D341Med (cell line): ENCODE measurements around the gene SEC22B.
"Not testable (repeated sequence)": the region's sequence is repeated elsewhere in the genome, so short reads cannot be mapped to it uniquely, and the experiment has no call there.

Experiments
- DNase-seq: peaks from one replicate; pipeline ENCODE4 v3.0.0; 2012; ENCODE audit warnings: low spot score

The SEC22B gene

DNA sequence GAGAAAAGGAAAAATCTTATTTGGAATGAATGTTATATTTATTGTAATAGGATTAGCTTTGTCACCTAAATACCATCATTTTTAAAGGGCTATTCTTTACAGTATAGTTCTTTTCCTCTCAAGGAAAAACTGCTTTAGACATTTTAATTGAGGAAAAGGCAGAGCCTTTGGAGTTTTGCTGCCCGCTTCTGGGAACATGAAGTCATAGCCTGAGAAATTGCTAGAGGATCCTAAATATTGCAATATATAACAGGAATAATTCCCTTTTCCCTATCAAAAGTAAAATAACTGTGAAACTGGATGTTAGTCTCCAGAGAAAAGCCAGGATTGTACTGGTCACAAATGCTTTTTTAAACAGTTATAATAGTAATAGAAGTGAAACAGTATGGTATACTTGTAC lies 30.5 kb downstream of the SEC22B start:
- DNase-seq: not testable (repeated sequence)

DNA sequence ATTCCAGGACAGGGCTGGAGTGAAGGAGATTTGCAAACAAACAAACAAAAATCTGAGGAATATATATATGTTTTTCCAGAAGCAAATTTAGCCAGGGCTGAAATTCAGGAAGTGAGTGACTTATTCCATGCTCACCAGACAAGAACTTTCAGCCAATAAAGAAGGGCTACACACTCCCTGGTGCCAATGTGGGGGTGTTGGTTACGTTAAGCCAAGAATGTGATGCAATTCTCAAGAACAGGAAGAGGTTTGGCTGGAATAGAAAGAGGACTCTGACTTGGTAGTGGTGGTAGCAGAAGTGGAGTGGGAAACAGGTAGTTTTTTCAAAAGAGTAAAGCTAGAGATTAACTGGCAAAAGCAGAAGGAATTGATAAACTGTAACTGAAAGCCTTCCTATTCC lies 31.7 kb downstream of the SEC22B start:
- DNase-seq: not testable (repeated sequence)

GRCh38 chr1:120144169-120144568 lies 32.2 kb downstream of the SEC22B start:
- DNase-seq: not testable (repeated sequence)

GRCh38 chr1:120143334-120143733 lies 33.0 kb downstream of the SEC22B start:
- not testable (repeated sequence) for DNase-seq

DNA sequence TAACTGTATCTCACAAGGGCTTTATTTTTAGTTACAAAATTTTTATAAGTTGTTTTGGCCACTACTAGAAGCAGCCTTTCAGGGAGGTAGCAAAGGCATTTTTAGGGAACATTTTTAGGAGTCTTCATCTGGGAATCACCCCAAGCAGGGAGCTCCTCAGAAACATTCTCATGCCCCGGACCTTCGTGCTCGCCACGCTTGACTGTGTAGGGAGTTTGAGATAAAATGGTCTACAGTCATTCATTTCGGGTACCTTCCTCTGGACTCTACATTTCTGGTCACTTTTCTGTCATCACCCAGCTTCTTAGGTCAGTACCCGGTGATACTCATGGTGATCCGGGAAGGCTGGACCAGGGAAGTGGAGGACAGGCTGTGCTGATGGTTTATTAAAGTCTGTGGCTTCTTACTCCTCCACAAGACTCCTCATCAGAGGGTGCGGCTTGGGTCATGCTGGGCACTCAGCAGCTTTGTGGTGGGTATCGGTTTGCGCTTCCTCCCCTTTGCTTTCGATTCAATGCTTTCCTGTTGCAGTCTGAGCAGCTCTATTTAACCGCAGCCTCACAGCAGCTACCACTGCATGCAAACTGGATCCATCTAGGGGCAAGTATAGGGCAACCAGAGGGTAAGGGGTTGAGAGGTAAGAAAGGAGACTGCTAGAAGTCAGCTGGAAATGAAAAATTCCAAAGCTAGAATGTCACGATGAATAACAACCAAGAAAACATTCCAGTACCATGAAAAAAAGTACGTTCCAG lies 33.6 kb downstream of the SEC22B start:
- DNase-seq: not testable (repeated sequence)

DNA sequence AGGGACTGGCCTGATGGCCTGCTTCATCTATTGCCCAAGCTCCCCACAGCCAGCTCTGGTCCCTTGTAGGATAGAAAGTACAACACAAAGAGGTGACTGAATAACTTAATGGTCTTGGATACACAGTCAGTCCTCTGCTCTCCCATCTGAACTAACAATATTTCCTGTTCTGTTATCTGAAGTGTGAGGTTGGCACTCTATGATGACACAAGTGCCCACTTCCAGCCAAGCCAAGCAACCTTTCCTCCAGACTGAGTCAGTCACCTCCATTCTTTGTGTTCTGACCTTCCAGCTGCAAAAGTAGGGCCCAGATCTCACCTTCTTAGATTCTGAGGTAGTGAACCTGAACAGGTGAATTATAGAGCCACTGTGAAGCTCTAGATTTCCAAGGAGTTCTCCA lies 34.5 kb downstream of the SEC22B start:
- not testable (repeated sequence) for DNase-seq

DNA sequence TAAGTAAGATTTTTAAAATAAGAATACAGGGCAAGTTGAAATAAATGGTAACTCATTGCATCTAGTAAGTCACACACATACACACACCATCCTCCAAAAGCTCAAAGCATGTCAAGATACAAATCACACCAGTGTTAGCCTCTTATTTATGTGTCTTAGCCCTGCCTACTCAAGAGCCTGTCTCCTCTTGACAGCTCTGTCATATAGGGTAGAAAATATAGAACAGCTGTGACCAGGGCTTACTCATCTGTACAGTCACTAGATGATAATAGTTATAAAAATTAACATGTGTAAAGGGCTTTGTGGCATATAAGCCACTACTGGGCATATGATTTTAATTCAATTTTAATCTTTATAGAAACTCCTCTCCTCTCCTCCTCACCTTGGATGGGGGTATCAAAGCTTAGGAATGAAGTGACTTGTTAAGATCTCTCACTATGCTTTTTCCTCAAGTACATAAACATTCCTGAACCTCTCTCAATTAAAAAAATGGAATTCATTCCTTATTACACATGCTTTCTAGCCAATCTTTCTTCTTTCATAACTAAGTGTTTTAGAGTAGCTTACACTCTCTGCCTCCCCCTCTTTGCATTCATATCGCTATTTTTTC lies 35.6 kb downstream of the SEC22B start:
- not testable (repeated sequence) for DNase-seq

DNA sequence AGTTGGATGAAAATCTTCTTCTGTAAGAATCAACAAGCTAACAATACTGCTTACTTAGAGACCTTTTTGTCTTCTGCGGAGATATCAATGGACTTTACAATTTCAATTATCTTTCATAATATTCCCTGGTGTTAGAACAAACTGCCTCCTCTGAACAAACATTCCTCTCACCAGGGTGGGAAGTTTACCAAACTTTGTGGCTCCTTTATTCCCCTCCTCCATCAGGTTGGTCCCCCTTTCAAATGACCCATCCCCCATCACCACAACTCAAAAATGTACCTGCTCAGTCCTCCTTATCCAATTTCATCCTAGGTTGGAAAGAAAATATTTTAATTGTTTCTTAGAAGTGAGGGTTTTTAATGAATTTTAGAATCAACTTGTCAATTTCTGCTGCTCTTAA lies 40.2 kb downstream of the SEC22B start:
- DNase-seq: not testable (repeated sequence)

DNA sequence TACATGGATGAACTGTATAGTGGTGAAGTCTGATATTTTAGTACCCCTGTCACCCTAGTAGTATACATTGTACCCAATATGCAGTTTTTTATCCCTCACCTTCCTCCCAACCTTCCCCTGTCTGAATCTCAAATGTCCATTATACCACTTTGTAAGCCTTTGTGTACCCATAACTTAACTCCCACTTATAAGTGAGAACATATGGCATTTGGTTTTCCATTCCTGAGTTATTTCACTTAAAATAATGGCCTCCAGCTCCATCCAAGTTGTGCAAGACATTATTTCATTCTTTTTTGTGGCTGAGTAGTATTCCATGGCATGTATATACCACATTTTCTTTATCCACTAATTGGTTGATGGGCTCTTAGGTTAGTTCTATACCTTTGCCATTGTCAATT lies 42.4 kb downstream of the SEC22B start:
- DNase-seq: not testable (repeated sequence)

DNA sequence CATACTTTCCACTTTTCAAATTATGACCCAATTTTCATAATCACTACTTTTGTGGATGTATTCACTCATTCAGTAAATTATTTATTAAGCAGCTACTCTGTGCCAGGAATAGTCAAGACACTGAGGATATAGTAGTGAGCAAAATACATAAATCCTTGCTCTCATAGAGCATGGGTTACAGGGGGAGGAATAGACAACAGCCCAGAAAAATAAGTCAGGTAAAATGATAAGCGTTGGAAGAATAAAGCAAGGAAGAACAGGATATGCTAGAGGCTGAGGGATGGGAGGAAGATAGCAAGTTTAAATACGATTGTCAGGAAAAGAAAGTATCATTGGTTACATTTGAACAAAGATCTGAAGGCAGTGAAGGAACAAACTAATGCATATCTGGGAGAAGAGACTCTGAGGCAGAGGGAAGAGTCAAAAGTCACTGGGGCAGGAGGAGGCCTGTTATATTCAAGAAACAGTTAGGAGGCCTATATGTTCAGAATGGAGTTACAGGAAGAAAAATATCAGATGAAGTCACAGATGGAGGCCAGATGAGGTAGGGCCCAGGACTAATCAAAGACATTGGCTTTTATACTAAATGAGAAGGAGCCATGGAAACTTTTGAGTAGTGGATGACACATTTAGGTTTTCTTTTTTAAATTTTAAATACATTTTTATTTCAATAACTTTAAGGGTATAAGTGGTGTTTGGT lies 42.9 kb downstream of the SEC22B start:
- no peak for DNase-seq

DNA sequence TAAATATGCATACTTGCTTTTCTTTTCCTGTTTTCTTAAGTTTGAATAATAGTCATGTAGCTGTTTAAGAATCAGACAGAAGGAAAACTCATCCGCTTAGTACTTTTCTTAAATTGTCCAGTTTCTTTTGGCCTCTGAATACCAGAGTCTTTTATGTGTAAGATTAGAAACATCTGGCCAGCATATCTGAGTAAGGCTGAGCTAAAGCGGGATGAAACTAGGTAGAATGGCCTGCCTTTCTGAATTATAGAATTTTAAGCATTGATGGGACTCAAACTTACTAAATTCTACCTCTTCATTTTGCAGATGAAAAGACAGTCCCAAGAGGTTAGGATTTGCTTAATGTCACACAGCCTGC lies 43.9 kb downstream of the SEC22B start:
- not testable (repeated sequence) for DNase-seq

DNA sequence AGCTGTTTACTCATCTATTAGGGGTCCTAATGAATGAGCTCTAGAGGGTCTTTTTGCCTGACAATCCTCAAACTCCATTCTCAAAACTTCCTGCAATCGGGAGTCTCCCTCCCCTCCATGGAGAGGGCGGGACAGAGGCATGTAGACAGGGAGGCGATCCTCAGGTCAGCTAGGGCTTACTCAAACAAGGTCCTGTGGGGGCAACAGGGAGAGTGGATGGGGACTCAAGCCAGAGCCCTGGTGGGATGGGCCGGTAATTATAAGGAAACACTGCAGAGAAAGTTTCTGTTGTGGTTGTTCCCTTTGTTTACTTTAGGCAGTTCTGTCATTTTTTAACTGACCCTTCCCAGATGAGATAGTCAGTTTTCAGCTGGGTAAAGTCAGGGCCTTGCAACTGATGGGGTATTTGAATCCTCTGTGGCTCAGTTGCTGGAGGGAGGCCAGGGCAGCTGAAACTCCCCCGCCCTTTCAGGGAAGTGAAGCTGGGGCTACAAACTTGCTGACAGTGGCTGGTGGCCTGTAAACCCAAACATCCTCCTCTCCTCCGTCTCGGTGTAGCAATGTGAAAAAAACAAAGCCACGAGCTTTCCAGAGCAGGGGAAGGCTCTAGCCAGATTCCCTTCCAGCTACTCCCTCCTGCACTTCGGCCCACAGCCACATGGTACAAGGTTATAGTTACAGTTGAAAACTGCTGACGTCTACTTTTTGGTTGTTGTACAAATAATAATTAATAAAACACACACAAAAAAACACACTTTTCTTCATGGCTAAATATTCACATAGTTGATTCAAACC lies 44.5 kb downstream of the SEC22B start:
- not testable (repeated sequence) for DNase-seq

GRCh38 chr1:120127921-120128320 lies 48.4 kb downstream of the SEC22B start:
- not testable (repeated sequence) for DNase-seq

GRCh38 chr1:120126216-120126615 lies 50.1 kb downstream of the SEC22B start:
- DNase-seq: not testable (repeated sequence)

DNA sequence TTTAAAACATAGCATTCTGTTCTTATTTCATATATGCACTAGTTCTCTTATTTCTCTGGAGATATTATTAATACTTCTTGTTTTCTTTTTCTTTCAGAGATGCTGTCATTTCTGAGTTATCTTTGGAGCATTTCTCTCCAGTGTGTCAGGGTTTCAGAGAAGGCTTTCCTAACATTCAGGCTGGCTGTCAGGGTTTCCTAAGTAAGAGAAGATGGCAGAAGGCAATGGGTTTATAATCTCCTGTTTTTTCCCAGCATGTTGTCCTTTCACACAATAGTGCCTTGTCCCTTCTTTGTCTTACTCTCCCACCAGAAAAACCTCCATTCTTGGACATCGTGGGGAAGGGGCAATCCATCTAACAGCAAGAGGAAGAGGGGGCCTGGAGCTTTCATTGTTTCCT lies 51.7 kb downstream of the SEC22B start:
- not testable (repeated sequence) for DNase-seq

- DNase-seq: not testable (repeated sequence)
These were observed 52.4 kb downstream of the SEC22B start for GRCh38 chr1:120123813-120124510.

- not testable (repeated sequence) for DNase-seq
These were observed 53.9 kb downstream of the SEC22B start for GRCh38 chr1:120122262-120122893.

GRCh38 chr1:120121830-120122229 lies 54.5 kb downstream of the SEC22B start:
- not testable (repeated sequence) for DNase-seq

DNA sequence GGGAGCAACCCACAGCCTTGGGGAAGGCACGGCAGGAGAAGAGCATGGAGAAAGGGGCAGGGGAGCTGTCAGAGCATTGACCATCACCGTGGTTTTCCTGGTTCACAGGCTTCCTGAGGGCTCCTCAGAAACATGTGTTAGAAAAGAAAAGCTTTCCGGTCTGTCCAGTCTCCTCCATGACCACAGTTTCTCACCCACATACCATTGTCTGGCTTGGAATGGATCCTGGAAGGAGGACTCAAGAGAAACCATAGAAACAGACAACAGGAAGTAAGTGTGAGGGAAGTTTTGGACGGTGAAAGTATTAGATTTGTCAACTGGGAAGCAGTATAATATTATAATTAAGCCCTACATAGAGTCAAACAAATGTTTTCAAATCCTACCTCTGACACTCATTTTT lies 55.8 kb downstream of the SEC22B start:
- not testable (repeated sequence) for DNase-seq

DNA sequence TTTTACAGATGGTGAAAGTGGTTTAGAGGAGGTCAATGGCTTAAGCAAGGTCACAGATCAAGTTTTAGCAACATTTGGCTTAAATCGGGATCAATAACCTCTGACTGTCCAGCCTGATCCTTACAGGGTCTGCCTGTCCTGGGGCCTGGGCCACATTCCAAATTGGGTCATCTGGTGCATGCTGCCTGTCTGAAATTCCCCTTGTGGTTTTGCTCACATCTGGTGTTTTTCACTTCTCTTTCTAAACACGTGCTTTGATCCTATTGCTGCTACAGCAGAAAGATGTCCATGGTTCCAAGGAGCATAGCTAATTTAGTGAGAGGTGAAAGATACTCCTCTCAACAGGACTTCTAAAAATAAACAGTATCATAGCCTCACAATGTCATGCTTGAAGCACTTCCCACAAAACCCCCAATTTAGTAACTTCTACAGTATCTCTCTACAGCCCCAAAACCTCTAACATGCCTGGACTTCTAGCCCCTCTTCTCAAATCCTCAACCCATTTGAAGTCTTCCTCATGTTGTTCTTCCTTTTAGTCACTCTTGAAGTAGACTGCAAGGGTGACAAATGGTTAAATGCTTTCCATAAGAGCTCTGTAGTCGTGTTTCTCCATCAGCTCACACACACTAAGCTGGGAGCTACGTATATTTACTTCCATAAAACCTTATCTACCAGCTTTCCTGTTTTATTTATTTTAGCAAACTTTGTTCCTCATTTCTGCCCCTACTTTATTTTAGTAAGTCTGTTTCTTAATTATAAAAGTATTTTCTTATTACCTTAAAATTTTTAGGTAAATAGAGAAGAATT lies 58.7 kb downstream of the SEC22B start:
- not testable (repeated sequence) for DNase-seq
